Rectal smooth muscle tissue (tissue), 1 donor: Measurements from ENCODE around the gene DYSF.

Experiments
- H3K27ac ChIP-seq: one replicate; pipeline ENCODE4 v1.7.0; 2013; ENCODE audit warnings: low read depth, low read length, inconsistent platforms
- H3K27me3 ChIP-seq: one replicate; pipeline ENCODE4 v1.7.0; 2013; ENCODE audit warnings: low read length; ENCODE audit not compliant: control insufficient read depth, insufficient read depth
- H3K36me3 ChIP-seq: one replicate; pipeline ENCODE4 v1.7.0; 2013; ENCODE audit warnings: low read length; ENCODE audit not compliant: control insufficient read depth, insufficient read depth
- H3K4me1 ChIP-seq: one replicate; pipeline ENCODE4 v1.7.0; 2013; ENCODE audit warnings: low read length; ENCODE audit not compliant: control insufficient read depth, insufficient read depth
- H3K4me3 ChIP-seq: one replicate; pipeline ENCODE4 v1.7.0; 2013; ENCODE audit warnings: low read length
- H3K9ac ChIP-seq: one replicate; pipeline ENCODE4 v1.7.0; 2013; ENCODE audit warnings: low read length

DYSF gene

GRCh38 chr2:71568103-71568502 is 114.7 kb downstream of the DYSF start:
- Histone ChIP-seq H3K4me1 (no peaks in the 10 kb centered on the region), H3K9ac (no peak overlapping the region), H3K27ac (no peak overlapping the region), H3K36me3 (peaks cover 13% of the 10 kb centered on the region), H3K27me3 (no peaks in the 10 kb centered on the region), H3K4me3 (no peak overlapping the region)

DNA sequence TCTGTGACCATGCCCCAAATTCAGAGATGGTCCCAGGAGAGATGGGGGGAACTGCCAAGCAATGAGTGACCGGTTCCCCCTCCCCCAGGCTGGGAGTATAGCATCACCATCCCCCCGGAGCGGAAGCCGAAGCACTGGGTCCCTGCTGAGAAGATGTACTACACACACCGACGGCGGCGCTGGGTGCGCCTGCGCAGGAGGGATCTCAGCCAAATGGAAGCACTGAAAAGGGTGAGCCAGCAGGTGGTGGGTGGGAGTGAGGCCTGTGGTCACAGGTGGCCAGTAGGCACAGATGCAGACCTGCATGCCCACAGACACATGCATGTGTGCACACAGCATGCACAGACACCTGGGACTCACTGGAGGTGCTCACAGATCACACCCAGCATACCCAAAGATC is 117.2 kb downstream of the DYSF start:
- H3K4me3 ChIP-seq, result no peak overlapping the region
- H3K27ac ChIP-seq, result no peak overlapping the region
- H3K27me3 ChIP-seq, result no peaks in the 10 kb centered on the region
- no peaks in the 10 kb centered on the region for H3K4me1 ChIP-seq
- peaks cover 13% of the 10 kb centered on the region for H3K36me3 ChIP-seq
- H3K9ac ChIP-seq, result no peak overlapping the region

GRCh38 chr2:71570951-71571460 is 117.6 kb downstream of the DYSF start:
- H3K4me3 ChIP-seq, result no peak overlapping the region
- H3K27ac ChIP-seq, result no peak overlapping the region
- no peaks in the 10 kb centered on the region for H3K4me1 ChIP-seq
- H3K9ac ChIP-seq, result no peak overlapping the region
- no peaks in the 10 kb centered on the region for H3K27me3 ChIP-seq
- H3K36me3 ChIP-seq, result peaks cover 13% of the 10 kb centered on the region

DNA sequence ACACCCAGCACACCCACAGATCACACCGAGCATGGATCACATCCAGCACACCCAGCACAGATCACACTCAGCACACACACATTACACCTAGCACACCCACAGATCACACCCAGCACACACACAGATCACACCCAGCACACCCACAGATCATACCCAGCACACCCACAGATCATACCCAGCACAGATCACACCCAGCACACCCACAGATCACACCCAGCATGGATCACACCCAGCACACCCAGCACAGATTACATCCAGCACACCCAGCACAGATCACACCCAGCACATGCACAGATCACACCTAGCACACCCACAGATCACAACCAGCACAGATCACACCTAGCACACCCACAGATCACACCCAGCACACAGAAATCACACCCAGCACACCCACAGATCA is 118.6 kb downstream of the DYSF start:
- Histone ChIP-seq H3K27me3 (no peaks in the 10 kb centered on the region), H3K9ac (no peak overlapping the region), H3K4me1 (no peaks in the 10 kb centered on the region), H3K36me3 (peaks cover 13% of the 10 kb centered on the region), H3K4me3 (no peak overlapping the region), H3K27ac (no peak overlapping the region)

DNA sequence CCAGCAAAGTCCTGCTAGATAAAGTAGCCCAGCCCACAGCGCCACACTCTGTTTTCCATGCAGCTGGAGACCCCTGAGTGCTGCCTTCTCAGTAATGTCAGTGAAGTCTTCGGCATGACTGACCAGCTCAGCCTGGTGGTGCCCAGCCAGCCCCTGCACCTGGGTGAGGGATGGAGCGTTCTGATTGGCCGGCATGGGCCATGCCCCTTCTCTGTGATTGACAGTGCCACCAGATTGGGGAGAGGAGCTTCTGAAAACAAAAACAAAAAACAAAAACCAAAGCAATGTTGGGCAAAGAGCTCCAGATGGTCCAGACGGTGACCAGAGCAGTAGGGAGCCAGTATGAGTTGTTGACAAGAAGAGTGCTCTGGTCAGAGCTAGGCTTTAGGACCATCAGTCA is 122.6 kb downstream of the DYSF start:
- H3K4me1 ChIP-seq, result no peaks in the 10 kb centered on the region
- H3K4me3 ChIP-seq, result no peak overlapping the region
- no peak overlapping the region for H3K9ac ChIP-seq
- no peaks in the 10 kb centered on the region for H3K27me3 ChIP-seq
- H3K36me3 ChIP-seq, result peaks cover 7% of the 10 kb centered on the region
- H3K27ac ChIP-seq, result no peak overlapping the region

- peaks cover 4% of the 10 kb centered on the region for H3K36me3 ChIP-seq
- H3K9ac ChIP-seq, result no peak overlapping the region
- H3K27me3 ChIP-seq, result no peaks in the 10 kb centered on the region
- H3K4me1 ChIP-seq, result no peaks in the 10 kb centered on the region
- H3K27ac ChIP-seq, result no peak overlapping the region
- H3K4me3 ChIP-seq, result no peak overlapping the region
Observed at GRCh38 chr2:71576541-71576940, 123.2 kb downstream of the DYSF start.

GRCh38 chr2:71577209-71577608 is 123.8 kb downstream of the DYSF start:
- no peak overlapping the region for H3K9ac ChIP-seq
- H3K4me1 ChIP-seq, result no peaks in the 10 kb centered on the region
- no peaks in the 10 kb centered on the region for H3K27me3 ChIP-seq
- no peak overlapping the region for H3K4me3 ChIP-seq
- no peak overlapping the region for H3K27ac ChIP-seq
- H3K36me3 ChIP-seq, result peaks cover 2% of the 10 kb centered on the region

DNA sequence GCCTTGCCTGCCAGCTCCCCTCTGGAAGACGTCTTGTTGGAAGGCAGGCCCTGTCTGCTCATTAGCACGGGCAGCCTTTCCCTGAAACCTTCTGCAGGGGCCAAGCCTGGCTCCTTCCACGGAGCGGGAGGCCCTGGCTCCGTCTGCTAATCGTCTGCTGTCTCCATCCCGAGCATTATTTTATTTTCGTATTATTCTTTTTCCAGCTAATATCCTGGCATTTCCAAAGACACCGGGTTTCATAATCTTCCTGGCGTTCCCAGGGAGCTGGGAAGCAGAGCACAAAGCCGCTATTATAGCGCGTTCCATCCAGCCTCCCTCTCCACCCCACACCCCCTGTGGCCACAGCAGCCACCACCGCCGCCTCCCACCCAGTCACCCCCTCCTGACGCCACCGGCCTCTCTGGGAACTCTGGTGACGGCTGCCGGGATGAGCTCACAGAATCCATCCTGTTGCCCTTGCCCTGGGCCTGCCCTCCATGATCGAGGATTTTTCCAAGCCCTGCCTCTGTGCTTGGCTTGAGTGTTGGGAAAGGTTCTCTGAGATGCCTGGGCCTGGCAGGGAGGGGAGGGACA is 125.5 kb downstream of the DYSF start:
- no peaks in the 10 kb centered on the region for H3K4me1 ChIP-seq
- H3K4me3 ChIP-seq, result no peak overlapping the region
- no peak overlapping the region for H3K9ac ChIP-seq
- peak overlapping the region; percentile 61 for H3K27ac ChIP-seq
- H3K27me3 ChIP-seq, result no peaks in the 10 kb centered on the region
- no peaks in the 10 kb centered on the region for H3K36me3 ChIP-seq

DNA sequence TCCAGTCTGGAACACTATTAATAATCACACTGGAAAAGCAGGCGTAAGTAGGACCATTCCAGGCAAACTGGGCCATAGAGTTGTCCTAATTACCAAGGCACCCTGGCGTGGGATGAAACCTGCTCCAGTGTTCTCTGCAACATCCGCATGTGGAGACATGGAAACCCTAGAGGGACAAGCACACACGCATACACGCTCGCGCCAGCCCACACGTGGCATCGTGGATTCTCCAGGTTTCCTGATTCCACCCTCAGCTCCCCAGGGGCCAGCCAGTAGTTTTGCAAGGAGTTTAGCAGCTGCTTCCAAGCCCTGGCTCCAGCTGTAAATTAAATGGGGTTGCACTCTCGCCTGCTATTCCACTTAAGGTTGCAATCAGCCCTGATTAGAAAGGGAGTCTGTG is 127.7 kb downstream of the DYSF start:
- no peaks in the 10 kb centered on the region for H3K4me1 ChIP-seq
- H3K27ac ChIP-seq, result no peak overlapping the region
- no peaks in the 10 kb centered on the region for H3K27me3 ChIP-seq
- H3K36me3 ChIP-seq, result no peaks in the 10 kb centered on the region
- H3K9ac ChIP-seq, result no peak overlapping the region
- H3K4me3 ChIP-seq, result no peak overlapping the region

DNA sequence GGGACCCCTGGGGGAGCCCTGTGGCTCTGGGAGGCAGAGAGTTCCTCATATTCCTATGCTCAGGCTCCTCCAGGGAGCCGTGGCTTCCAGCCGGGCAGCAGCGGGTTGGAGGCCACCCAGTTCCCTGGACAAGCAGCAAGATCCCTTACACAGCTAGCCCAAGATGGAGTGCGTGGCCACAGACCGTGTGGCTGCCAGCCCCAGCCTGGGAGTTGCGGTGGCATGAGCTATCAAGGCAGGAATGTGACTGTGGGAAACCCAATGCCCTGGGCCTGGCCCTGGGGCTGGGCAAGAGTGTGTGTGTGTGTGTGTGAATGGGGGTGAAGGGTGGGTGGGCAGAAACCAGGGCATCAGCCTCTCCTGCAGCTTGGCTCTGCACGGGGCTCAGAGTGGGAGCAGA is 130.5 kb downstream of the DYSF start:
- Histone ChIP-seq H3K4me1 (no peaks in the 10 kb centered on the region), H3K27me3 (no peaks in the 10 kb centered on the region), H3K4me3 (no peak overlapping the region), H3K9ac (no peak overlapping the region), H3K27ac (no peak overlapping the region), H3K36me3 (no peaks in the 10 kb centered on the region)

DNA sequence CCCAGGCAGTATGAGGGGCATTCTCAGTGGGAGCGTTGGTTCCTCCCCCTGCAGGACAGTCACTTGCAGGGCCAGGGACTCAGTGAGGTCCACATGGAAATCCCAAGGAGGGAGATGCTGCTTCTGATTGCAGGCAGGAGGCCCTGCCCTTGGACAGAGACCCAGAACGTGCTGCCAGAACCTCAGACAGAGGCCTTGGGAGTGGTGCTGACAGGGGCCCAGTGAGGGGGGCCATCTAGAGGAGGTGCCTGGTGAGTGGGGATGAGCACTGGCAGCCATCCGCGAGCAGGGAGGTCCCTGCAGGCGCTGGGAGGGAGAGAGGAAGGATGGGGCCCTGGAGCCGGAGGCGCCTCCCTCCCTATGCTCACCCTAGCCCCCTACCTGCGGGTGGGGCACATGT is 133.1 kb downstream of the DYSF start:
- Histone ChIP-seq H3K27me3 (no peaks in the 10 kb centered on the region), H3K4me1 (no peaks in the 10 kb centered on the region), H3K4me3 (no peak overlapping the region), H3K27ac (no peak overlapping the region), H3K9ac (no peak overlapping the region), H3K36me3 (no peaks in the 10 kb centered on the region)

DNA sequence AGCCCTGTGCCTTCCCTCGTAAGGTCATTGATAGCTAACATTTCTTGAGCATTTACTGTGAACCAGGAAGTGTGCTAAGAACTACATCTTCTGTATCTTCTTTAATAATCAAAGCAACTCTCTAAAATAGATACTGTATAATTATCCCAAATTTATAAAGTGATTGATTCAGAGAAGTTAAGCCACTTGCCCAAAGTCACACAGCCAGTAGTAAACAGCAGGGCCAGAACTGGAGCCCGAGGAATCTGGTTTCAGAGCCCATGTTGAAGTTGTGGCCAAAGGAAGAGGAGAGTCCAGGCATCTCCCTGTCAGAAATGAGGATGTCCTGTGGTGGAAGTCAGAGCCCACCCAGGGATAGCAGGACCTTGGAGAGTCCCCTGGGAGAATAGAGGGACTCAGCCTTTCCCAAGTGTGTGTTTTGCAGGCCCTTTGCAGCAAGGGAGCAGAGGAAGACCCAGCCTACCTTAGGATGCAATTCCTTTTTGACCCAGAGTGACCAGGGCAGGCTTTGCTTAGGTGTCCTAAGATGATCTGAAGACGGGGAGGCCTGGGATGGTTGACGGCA is 134.2 kb downstream of the DYSF start:
- Histone ChIP-seq H3K27ac (no peak overlapping the region), H3K27me3 (no peaks in the 10 kb centered on the region), H3K9ac (no peak overlapping the region), H3K36me3 (no peaks in the 10 kb centered on the region), H3K4me3 (no peak overlapping the region), H3K4me1 (no peaks in the 10 kb centered on the region)

- H3K27ac ChIP-seq, result no peak overlapping the region
- no peaks in the 10 kb centered on the region for H3K4me1 ChIP-seq
- no peaks in the 10 kb centered on the region for H3K36me3 ChIP-seq
- no peak overlapping the region for H3K4me3 ChIP-seq
- H3K27me3 ChIP-seq, result no peaks in the 10 kb centered on the region
- no peak overlapping the region for H3K9ac ChIP-seq
Observed at GRCh38 chr2:71588497-71589170, 135.3 kb downstream of the DYSF start.
